Muscle layer of colon (tissue), 2 donors: ENCODE data around the gene AP3M1.
A peak's percentile ranks its signal among the peaks of the same experiment; 100 is the strongest.

Source experiments
- H3K27ac ChIP-seq: one replicate; pipeline ENCODE4 v1.7.0; 2013; ENCODE audit warnings: low read depth, mild to moderate bottlenecking, low read length, moderate library complexity
- H3K27me3 ChIP-seq, 2 donors: one replicate each; pipeline ENCODE4 v1.7.0; 2013; ENCODE audit warnings: low read length in 2 of 2, mild to moderate bottlenecking in 2 of 2; ENCODE audit not compliant: insufficient read depth in 2 of 2, control insufficient read depth in 1 of 2
- H3K36me3 ChIP-seq: one replicate; pipeline ENCODE4 v1.7.0; 2013; ENCODE audit warnings: mild to moderate bottlenecking, low read length; ENCODE audit not compliant: insufficient read depth
- H3K4me1 ChIP-seq: one replicate; pipeline ENCODE4 v1.7.0; 2013; ENCODE audit warnings: mild to moderate bottlenecking, low read length; ENCODE audit not compliant: insufficient read depth
- H3K4me3 ChIP-seq, 2 donors: one replicate each; pipeline ENCODE4 v1.7.0; 2013; ENCODE audit warnings: low read length in 2 of 2, low read depth in 1 of 2, mild to moderate bottlenecking in 1 of 2, moderate library complexity in 1 of 2
- H3K9ac ChIP-seq: one replicate; pipeline ENCODE4 v1.7.0; 2013; ENCODE audit warnings: low read length
- H3K9me3 ChIP-seq: one replicate; pipeline ENCODE4 v1.7.0; 2013; ENCODE audit warnings: mild to moderate bottlenecking, low read length
- donor health status: abdominal sarcoma.
- donor health status: Adenocarcinoma of cecum.

AP3M1 gene

GRCh38 chr10:74109452-74109851 is 41.2 kb downstream of the AP3M1 start:
- H3K9me3 ChIP-seq: no peaks in the 10 kb centered on the region
- H3K36me3 ChIP-seq: peaks cover 97% of the 10 kb centered on the region
- H3K27ac ChIP-seq: no peak overlapping the region
- no peaks in the 10 kb centered on the region for H3K27me3 ChIP-seq
- H3K4me3 ChIP-seq: no peak overlapping the region
- H3K9ac ChIP-seq: no peak overlapping the region
- peaks cover 26% of the 10 kb centered on the region for H3K4me1 ChIP-seq

DNA sequence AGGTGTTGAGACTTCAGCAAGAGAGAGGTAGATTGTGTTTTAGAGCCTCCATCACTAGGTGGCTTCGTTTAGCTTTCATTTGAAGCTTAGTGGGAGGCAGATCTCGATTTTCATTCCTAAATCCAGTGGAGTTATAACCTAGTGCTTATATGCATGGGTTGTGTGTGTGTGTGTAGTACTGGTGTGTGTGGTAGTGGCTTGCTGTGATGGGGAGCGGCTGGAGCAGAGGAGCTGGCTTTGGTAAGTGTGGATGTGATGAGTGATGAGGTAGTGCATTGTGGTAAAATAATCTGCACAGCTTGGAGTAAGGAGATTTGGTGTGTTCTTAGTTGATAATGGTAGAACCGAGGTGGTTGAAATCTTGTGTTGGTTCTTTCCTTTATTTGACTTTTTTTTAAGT is 43.2 kb downstream of the AP3M1 start:
- Histone ChIP-seq H3K4me1 (peaks cover 7% of the 10 kb centered on the region), H3K27ac (no peak overlapping the region), H3K27me3 (no peaks in the 10 kb centered on the region), H3K4me3 (no peak overlapping the region), H3K9ac (no peak overlapping the region), H3K9me3 (no peaks in the 10 kb centered on the region), H3K36me3 (peaks cover 97% of the 10 kb centered on the region)

DNA sequence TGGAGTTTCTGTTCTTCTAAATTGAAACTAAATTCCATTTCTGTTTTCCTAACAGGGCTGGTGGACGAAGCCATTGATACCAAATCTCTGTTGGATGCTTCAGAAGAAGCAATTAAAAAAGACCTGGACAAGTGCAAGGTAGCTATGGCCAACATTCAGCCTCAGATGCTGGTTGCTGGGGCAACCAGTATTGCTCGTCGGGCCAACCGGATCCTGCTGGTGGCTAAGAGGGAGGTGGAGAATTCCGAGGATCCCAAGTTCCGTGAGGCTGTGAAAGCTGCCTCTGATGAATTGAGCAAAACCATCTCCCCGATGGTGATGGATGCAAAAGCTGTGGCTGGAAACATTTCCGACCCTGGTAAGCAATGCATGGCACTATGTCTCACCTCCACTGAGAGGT is 45.6 kb downstream of the AP3M1 start:
- peaks cover 86% of the 10 kb centered on the region for H3K36me3 ChIP-seq

DNA sequence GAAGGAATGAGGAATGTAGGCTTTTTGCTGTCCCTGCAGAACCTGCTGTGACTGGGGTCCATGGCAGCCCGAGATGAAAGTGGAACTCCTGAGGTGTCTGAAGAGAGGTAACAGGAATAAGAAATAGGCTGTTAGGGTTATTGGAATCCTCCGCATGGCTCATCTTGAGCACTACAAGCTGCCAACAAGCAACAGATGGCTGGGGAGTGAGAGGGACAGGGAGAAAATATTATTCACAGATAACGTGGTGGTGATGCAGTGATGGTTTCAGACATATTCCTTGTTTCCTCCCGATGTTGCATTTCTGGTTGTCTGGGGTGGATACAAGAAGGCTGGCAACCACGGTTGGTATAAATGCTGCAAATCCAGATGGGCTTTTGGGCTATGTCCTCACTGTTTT is 46.1 kb downstream of the AP3M1 start:
- Histone ChIP-seq H3K36me3 (peaks cover 86% of the 10 kb centered on the region), H3K4me3 (no peak overlapping the region), H3K9me3 (no peaks in the 10 kb centered on the region), H3K27me3 (no peaks in the 10 kb centered on the region), H3K4me1 (no peaks in the 10 kb centered on the region), H3K27ac (no peak overlapping the region), H3K9ac (no peak overlapping the region)

More for the DNA sequence above, 45.6 kb downstream of the AP3M1 start:
- H3K27ac ChIP-seq: no peak overlapping the region
- no peaks in the 10 kb centered on the region for H3K9me3 ChIP-seq
- no peak overlapping the region for H3K4me3 ChIP-seq
- H3K4me1 ChIP-seq: no peaks in the 10 kb centered on the region
- H3K27me3 ChIP-seq: no peaks in the 10 kb centered on the region
- no peak overlapping the region for H3K9ac ChIP-seq

- H3K4me1 ChIP-seq: no peaks in the 10 kb centered on the region
- no peaks in the 10 kb centered on the region for H3K9me3 ChIP-seq
- H3K4me3 ChIP-seq: no peak overlapping the region
- peak overlapping the region; percentile 7 for H3K27ac ChIP-seq
- H3K36me3 ChIP-seq: peaks cover 86% of the 10 kb centered on the region
- H3K9ac ChIP-seq: no peak overlapping the region
- H3K27me3 ChIP-seq: no peaks in the 10 kb centered on the region
These were observed 46.9 kb downstream of the AP3M1 start for GRCh38 chr10:74103560-74104258.

DNA sequence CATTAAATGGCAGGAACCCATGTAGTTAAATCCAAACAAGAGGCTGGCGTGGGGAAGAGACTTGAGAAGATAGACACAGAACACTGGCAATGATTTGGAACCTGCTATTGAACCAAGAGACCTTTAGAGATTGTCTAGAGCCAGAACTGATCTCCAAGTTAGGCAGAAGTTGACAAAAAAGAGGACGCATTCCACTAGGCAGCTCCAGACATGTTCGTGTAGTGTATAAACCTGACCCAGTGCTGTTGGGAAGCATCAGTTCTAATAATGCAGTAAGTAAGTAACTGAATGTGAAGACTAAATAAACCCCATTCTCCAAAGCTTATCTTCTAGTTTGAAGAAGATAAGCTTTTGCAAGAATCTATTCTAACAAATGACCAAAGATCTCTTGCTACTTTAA is 50.8 kb downstream of the AP3M1 start:
- Histone ChIP-seq H3K4me3 (no peak overlapping the region), H3K36me3 (peaks cover 83% of the 10 kb centered on the region), H3K27ac (no peak overlapping the region), H3K4me1 (no peaks in the 10 kb centered on the region), H3K9ac (no peak overlapping the region), H3K9me3 (no peaks in the 10 kb centered on the region), H3K27me3 (no peaks in the 10 kb centered on the region)

GRCh38 chr10:74099420-74099819 is 51.2 kb downstream of the AP3M1 start:
- no peaks in the 10 kb centered on the region for H3K27me3 ChIP-seq
- H3K27ac ChIP-seq: no peak overlapping the region
- H3K4me3 ChIP-seq: no peak overlapping the region
- H3K36me3 ChIP-seq: peaks cover 83% of the 10 kb centered on the region
- no peaks in the 10 kb centered on the region for H3K9me3 ChIP-seq
- no peak overlapping the region for H3K9ac ChIP-seq
- H3K4me1 ChIP-seq: no peaks in the 10 kb centered on the region

- Histone ChIP-seq H3K4me3 (no peak overlapping the region), H3K36me3 (peaks cover 80% of the 10 kb centered on the region), H3K9ac (no peak overlapping the region), H3K4me1 (no peaks in the 10 kb centered on the region), H3K27ac (no peak overlapping the region), H3K27me3 (no peaks in the 10 kb centered on the region), H3K9me3 (no peaks in the 10 kb centered on the region)
These were observed 52.9 kb downstream of the AP3M1 start for GRCh38 chr10:74097776-74098175.

GRCh38 chr10:74096777-74097176 is 53.9 kb downstream of the AP3M1 start:
- H3K4me3 ChIP-seq: no peak overlapping the region
- peaks cover 81% of the 10 kb centered on the region for H3K36me3 ChIP-seq
- no peaks in the 10 kb centered on the region for H3K9me3 ChIP-seq
- no peak overlapping the region for H3K9ac ChIP-seq
- H3K4me1 ChIP-seq: no peaks in the 10 kb centered on the region
- no peak overlapping the region for H3K27ac ChIP-seq
- H3K27me3 ChIP-seq: no peaks in the 10 kb centered on the region

GRCh38 chr10:74094231-74094630 is 56.4 kb downstream of the AP3M1 start:
- no peaks in the 10 kb centered on the region for H3K9me3 ChIP-seq
- H3K4me3 ChIP-seq: no peak overlapping the region
- peaks cover 80% of the 10 kb centered on the region for H3K36me3 ChIP-seq
- H3K27me3 ChIP-seq: no peaks in the 10 kb centered on the region
- no peak overlapping the region for H3K9ac ChIP-seq
- no peak overlapping the region for H3K27ac ChIP-seq
- peaks cover under 1% of the 10 kb centered on the region for H3K4me1 ChIP-seq

DNA sequence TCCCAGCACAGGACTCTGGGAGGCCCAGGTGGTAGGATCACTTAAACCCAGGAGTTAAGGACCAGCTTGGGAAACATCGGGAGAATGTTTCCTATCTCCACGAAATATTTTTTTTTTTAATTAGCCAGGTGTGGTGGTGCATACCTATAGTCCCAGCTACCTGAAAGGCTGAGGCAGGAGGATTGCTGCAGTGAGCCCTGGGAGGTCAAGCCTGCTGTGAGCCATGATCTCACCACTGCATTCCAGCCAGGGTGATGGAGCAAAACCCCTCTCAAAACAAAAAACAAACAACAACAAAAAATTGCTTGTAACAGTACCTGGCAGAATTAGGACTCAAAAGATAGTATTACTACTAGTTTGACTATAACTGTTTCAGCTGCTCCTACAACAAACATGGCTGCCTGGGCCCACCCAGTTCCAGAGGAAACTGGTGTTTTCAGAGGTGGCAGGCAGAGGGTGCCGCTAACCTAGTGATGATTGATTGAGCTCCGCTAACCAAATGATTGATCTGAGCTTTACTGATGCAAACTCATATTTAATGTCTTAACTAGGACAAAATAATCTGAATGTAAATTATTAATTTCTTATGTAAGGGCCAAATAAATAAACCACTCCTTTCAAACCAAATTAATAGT is 57.0 kb downstream of the AP3M1 start:
- Histone ChIP-seq H3K9me3 (no peaks in the 10 kb centered on the region), H3K4me3 (no peak overlapping the region), H3K36me3 (peaks cover 80% of the 10 kb centered on the region), H3K27me3 (no peaks in the 10 kb centered on the region), H3K9ac (no peak overlapping the region), H3K27ac (no peak overlapping the region), H3K4me1 (peaks cover 6% of the 10 kb centered on the region)

DNA sequence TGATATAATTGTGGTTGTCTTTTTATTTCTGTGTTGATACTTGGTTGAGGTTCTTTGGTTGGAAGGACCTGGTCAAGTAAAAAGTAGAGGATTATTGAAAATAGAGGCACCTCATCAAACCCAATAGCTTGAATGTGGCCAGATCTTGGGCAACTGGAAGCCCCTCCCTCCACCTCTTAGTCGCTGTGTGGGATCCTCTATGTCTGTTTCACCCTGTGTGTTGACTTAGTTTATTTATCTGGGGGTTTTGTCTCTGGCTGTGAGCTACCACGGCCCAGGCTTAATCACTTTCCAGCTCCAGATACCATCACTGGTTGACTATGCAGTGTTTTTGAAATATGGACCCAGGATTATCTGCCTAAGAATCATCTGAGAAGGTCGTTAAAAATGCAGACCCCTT is 58.3 kb downstream of the AP3M1 start:
- Histone ChIP-seq H3K4me3 (no peak overlapping the region), H3K9ac (no peak overlapping the region), H3K27ac (no peak overlapping the region), H3K4me1 (peaks cover 9% of the 10 kb centered on the region), H3K36me3 (peaks cover 68% of the 10 kb centered on the region), H3K9me3 (no peaks in the 10 kb centered on the region), H3K27me3 (no peaks in the 10 kb centered on the region)
